Measurements from ENCODE around the gene SHANK3.

SHANK3 gene

DNA sequence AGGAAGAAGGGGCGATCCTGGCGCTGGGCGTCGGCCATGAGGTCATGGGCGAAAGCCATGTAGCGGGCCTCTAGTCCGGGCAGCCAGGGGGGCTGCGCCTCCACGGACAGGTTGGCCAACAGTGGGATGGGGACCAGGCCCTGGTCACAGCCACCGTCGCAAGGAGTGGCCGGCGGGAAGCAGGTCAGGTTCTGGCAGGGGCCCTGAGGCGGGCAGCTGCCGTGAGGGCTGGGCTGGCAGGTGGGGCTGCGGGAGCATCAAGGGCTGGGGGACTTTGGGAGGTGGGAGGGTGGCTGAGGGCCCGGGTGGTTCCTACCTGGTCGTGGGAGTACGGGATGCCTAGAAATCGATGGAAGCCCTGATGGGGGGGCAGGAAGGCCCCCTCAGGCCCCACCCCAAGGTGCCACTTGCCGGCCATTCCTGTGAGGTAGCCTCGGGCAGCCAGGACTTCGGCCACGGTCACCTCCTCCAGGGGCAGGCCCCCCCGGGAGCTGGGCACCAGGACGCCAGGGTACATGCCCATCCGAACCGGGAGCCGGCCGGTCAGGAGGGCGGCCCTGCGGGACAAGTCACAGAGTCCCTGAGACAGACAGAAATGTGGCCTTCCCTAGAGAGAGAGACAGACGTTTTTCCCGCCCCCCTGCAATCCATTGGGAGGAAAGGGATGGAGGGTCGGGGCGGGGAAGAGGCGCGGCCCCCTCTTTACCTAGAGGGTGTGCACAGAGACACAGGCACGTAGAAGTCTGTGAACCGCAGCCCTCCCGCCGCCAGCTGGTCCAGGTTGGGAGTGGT lies 45.6 kb upstream of the SHANK3 start (continued):
- TF ChIP-seq, protein P1, sequence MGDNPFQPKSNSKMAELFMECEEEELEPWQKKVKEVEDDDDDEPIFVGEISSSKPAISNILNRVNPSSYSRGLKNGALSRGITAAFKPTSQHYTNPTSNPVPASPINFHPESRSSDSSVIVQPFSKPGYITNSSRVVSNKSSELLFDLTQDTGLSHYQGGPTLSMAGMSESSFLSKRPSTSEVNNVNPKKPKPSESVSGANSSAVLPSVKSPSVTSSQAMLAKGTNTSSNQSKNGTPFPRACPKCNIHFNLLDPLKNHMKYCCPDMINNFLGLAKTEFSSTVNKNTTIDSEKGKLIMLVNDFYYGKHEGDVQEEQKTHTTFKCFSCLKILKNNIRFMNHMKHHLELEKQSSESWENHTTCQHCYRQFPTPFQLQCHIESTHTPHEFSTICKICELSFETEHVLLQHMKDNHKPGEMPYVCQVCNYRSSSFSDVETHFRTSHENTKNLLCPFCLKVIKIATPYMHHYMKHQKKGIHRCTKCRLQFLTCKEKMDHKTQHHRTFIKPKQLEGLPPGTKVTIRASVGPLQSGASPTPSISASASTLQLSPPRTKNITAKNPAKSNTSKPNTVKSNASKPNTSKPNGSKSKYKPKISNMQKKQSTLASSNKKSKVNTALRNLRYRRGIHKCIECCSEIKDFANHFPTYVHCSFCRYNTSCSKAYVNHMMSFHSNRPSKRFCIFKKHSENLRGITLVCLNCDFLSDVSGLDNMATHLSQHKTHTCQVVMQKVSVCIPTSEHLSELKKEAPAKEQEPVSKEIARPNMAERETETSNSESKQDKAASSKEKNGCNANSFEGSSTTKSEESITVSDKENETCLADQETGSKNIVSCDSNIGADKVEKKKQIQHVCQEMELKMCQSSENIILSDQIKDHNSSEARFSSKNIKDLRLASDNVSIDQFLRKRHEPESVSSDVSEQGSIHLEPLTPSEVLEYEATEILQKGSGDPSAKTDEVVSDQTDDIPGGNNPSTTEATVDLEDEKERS (tag by site-specific recombination; IDR thresholded peaks at IDR 0.05), result no peak
- TF ChIP-seq ZBTB21 (tag by site-specific recombination; IDR thresholded peaks at IDR 0.05) (no peak), TRIM28 (IDR thresholded peaks at IDR 0.05; ENCODE audit: borderline replicate concordance, low read length) (no peak), SETDB1 (IDR thresholded peaks at IDR 0.05; ENCODE audit: insufficient read length, low read length) (no peak)

DNA sequence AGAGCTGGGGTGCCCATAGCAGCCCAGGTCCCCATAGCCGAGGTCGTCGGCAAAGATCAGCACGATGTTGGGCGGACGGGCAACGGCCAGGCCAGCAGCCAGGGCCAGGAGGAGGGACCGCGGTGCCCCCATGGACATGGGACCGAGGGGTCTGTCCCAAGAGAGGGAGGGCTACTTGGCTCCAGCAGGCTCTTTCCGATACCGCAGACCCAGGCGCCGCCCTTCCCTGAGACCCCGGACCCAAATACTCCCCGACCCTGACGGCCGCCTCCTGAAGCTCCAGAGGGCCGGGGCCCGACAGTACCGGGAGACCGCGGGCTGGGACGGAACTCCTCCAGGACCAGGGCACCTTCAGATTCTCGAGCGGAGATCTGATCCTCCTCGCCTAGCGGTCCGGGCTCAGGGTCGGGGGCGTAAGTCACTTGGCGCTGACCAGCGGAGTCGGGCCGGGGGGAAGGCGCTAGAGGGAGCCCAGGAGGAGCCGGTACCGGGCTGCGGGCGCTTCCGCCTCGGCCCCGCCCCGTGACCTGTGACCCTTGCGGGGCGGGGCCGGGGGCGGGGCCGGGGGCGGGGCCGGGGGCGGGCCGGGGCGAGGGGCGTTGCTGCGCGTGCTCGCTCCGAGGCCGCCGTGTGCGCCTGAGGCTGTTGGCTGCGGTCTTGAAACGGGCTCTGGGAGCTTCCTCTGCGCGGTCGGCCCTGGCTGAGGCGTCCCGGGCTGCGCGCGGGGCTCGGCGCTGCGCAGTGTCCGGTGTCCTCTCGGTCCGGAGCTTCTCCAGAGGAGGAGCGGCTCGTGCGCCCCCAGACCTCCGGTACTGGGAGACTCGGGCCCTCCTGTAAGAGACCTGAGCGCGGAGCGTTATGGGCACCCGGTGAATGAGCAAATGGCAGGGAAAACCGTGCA lies 44.7 kb upstream of the SHANK3 start, which contains the start of gene ARSA:
Gene ARSA, minus strand, starts transcription at position 511 of the 901 bp plus-strand sequence. Its CDS starts 373 bp downstream, at position 138.
- CTCF ChIA-PET, result interaction anchor here (0.7 to 1.5 kb wide), 6 partner anchors 13 to 147 kb away, joined by 3 to 4 read pairs (median 3); no protein-coding TSS in a partner anchor
- Histone ChIP-seq H3K4me3 (ENCODE audit: low read depth, low read length) (peak within 1 kb of the TSS; percentile 71), H3K36me3 (ENCODE audit: control insufficient read depth in 2 of 2, insufficient read depth in 1 of 2, low read length in 2 of 2) (peaks cover 0 to 11% of the 10 kb centered on the region in 2 experiments; a peak in 1 of 3 replicates), H3K4me1 (ENCODE audit: control insufficient read depth, insufficient read depth, low read length) (no peaks in the 10 kb centered on the region; the same call in 1 of the 2 replicates), H3K9me3 (ENCODE audit: control insufficient read depth, insufficient read depth, low read depth, low read length) (no peaks in the 10 kb centered on the region), H3K27ac (ENCODE audit: extremely low read depth, low read depth, low read length) (peak within 1 kb of the TSS; percentile 73; the same call in 1 of the 2 replicates)
- POLR2A ChIA-PET, result interaction anchor here (0.7 to 1.6 kb wide), 7 partner anchors 9 to 120 kb away, joined by 3 to 8 read pairs (median 3); partner anchors contain the start of genes LMF2, NCAPH2 and SYCE3
- TF ChIP-seq, protein P2, sequence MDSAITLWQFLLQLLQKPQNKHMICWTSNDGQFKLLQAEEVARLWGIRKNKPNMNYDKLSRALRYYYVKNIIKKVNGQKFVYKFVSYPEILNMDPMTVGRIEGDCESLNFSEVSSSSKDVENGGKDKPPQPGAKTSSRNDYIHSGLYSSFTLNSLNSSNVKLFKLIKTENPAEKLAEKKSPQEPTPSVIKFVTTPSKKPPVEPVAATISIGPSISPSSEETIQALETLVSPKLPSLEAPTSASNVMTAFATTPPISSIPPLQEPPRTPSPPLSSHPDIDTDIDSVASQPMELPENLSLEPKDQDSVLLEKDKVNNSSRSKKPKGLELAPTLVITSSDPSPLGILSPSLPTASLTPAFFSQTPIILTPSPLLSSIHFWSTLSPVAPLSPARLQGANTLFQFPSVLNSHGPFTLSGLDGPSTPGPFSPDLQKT (IDR thresholded peaks at IDR 0.05; ENCODE audit: borderline replicate concordance, low read depth, low read length), result no peak
- TF ChIP-seq, protein P3, sequence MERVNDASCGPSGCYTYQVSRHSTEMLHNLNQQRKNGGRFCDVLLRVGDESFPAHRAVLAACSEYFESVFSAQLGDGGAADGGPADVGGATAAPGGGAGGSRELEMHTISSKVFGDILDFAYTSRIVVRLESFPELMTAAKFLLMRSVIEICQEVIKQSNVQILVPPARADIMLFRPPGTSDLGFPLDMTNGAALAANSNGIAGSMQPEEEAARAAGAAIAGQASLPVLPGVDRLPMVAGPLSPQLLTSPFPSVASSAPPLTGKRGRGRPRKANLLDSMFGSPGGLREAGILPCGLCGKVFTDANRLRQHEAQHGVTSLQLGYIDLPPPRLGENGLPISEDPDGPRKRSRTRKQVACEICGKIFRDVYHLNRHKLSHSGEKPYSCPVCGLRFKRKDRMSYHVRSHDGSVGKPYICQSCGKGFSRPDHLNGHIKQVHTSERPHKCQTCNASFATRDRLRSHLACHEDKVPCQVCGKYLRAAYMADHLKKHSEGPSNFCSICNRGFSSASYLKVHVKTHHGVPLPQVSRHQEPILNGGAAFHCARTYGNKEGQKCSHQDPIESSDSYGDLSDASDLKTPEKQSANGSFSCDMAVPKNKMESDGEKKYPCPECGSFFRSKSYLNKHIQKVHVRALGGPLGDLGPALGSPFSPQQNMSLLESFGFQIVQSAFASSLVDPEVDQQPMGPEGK (tag by site-specific recombination; IDR thresholded peaks at IDR 0.05), result 0 out of 2 replicates have a peak, but pooled peaks have one; percentile 36
- TF ChIP-seq ZNF610 (tag by site-specific recombination; IDR thresholded peaks at IDR 0.05; ENCODE audit: borderline replicate concordance), result no peak
- no peak for TF ChIP-seq ZNF585B (tag by site-specific recombination; IDR thresholded peaks at IDR 0.05)
- no peak for TF ChIP-seq ZNF571 (tag by site-specific recombination; IDR thresholded peaks at IDR 0.05)
- no peak for TF ChIP-seq ZNF623 (tag by site-specific recombination; IDR thresholded peaks at IDR 0.05)
- TF ChIP-seq ZBTB1 (tag by site-specific recombination; IDR thresholded peaks at IDR 0.05), result no peak
- TF ChIP-seq MEIS1 (CRISPR knock-in tag; IDR thresholded peaks at IDR 0.05; ENCODE audit: borderline replicate concordance), result no peak
- TF ChIP-seq, protein P4, sequence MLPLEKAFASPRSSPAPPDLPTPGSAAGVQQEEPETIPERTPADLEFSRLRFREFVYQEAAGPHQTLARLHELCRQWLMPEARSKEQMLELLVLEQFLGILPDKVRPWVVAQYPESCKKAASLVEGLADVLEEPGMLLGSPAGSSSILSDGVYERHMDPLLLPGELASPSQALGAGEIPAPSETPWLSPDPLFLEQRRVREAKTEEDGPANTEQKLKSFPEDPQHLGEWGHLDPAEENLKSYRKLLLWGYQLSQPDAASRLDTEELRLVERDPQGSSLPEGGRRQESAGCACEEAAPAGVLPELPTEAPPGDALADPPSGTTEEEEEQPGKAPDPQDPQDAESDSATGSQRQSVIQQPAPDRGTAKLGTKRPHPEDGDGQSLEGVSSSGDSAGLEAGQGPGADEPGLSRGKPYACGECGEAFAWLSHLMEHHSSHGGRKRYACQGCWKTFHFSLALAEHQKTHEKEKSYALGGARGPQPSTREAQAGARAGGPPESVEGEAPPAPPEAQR (tag by site-specific recombination; IDR thresholded peaks at IDR 0.05), result no peak
- TF ChIP-seq, protein P5, sequence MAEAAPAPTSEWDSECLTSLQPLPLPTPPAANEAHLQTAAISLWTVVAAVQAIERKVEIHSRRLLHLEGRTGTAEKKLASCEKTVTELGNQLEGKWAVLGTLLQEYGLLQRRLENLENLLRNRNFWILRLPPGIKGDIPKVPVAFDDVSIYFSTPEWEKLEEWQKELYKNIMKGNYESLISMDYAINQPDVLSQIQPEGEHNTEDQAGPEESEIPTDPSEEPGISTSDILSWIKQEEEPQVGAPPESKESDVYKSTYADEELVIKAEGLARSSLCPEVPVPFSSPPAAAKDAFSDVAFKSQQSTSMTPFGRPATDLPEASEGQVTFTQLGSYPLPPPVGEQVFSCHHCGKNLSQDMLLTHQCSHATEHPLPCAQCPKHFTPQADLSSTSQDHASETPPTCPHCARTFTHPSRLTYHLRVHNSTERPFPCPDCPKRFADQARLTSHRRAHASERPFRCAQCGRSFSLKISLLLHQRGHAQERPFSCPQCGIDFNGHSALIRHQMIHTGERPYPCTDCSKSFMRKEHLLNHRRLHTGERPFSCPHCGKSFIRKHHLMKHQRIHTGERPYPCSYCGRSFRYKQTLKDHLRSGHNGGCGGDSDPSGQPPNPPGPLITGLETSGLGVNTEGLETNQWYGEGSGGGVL (tag by site-specific recombination; IDR thresholded peaks at IDR 0.05), result no peak
- TF ChIP-seq KLF9 (tag by site-specific recombination; IDR thresholded peaks at IDR 0.05; ENCODE audit: low read depth), result peak; percentile 51
- no peak for TF ChIP-seq SCRT1 (tag by site-specific recombination; IDR thresholded peaks at IDR 0.05; ENCODE audit: borderline replicate concordance)
- no peak for TF ChIP-seq ZNF404 (tag by site-specific recombination; IDR thresholded peaks at IDR 0.05)
- no peak for TF ChIP-seq ZNF184 (tag by site-specific recombination; IDR thresholded peaks at IDR 0.05)
- TF ChIP-seq ZNF292 (tag by site-specific recombination; IDR thresholded peaks at IDR 0.05; ENCODE audit: borderline replicate concordance, low read depth), result no peak
- no peak for TF ChIP-seq ZNF214 (tag by site-specific recombination; IDR thresholded peaks at IDR 0.05; ENCODE audit: borderline replicate concordance)
- no peak for TF ChIP-seq ZXDB (tag by site-specific recombination; IDR thresholded peaks at IDR 0.05)
- TF ChIP-seq ZFHX2 (tag by site-specific recombination; conservative IDR thresholded peaks at IDR 0.05), result no peak
- TF ChIP-seq OSR2 (tag by site-specific recombination; IDR thresholded peaks at IDR 0.05), result no peak
